ENCODE results near the gene CCDC70.
"Not testable (repeated sequence)": the region's sequence is repeated elsewhere in the genome, so short reads cannot be mapped to it uniquely, and the experiment has no call there.

Gene CCDC70

GRCh38 chr13:51861723-51862300 is at the start of gene CCDC70:
Gene CCDC70 (plus strand): TSS chr13:51861969. CDS start chr13:51865412, 3,443 bp downstream.
- peak; percentile 42 for DNase-seq

DNA sequence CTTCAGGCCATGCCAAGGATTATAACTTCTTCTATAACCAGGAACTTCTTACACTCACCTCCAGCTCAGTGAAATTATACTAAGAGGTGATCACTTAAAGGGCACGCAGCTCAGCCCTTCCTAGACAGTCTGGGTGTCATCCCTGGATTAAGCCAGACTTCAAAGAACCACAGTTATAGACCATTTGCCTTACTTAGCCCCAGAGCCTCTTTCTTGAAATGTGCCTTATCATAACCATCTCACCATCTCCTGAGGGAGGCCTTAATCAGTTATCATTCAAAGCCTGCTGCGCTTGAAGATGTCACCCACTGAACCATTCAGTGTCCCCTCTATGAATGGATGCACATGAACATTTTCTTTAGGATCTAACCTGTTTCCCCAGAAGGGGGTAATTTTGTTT is 47.7 kb upstream of the CCDC70 start:
- DNase-seq = no peak

- peak; percentile 81 for DNase-seq
Observed at GRCh38 chr13:51814825-51815650, 46.7 kb upstream of the CCDC70 start.

GRCh38 chr13:51815848-51816247 is 45.9 kb upstream of the CCDC70 start:
- DNase-seq = no peak

- no peak for DNase-seq
Observed at GRCh38 chr13:51816604-51817249, 45.0 kb upstream of the CCDC70 start.

GRCh38 chr13:51817717-51818116 is 44.1 kb upstream of the CCDC70 start:
- DNase-seq = no peak

DNA sequence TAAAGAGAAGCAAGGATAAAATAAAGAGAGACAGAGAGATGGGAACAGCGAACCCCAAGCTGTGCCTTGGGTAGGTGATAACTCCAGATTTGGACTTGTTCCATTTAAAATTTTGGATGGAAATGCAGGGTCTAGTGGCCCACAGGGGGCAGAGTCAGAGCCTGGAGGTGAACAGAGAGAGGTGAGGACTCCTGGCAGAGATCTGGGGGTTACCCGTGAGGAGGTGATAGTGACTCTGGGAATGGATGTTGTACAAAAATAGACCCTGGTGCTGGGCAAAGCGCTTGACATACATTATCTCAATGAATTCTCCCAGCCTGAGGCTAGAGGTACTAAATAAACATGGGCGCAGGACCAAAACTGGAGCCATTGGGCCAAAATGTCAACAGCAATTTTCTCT is 43.5 kb upstream of the CCDC70 start:
- no peak for DNase-seq

DNA sequence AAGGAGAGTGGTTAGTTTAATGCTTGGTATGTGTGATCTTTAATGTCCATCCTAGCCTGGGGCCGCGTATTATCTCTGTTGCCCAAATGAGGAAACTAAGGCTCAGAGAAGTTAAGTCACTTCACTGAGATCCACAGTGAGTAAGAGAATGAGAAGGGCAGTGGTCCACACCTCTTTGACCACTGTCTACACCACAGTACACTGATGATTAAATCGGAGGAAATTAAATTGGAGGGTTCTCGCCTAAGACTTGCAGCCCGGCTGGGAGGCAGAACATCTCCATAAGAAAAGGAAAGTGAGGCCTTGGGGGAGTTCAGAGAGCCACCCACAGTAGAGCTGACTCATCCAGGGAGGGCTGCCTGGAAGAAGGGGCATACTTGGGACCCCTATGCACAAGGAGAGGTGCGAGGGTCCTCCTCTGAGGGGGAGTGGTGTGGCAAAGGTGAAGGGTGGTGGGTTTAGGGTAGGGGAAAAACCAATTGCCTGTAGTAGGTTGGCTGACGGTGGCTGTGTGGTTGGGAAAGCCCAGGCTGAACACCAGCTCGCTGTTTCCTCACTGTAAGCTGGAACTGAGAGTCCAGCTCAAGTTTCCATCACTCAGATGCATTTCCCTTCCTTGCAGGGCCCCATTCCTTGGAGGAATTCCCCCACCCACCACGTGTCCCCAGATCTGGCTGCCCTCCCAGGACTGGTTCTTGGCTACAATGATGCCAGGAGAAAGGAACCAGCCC is 42.8 kb upstream of the CCDC70 start:
- DNase-seq = peak; percentile 70

GRCh38 chr13:51819544-51819943 is 42.2 kb upstream of the CCDC70 start:
- DNase-seq = no peak

DNA sequence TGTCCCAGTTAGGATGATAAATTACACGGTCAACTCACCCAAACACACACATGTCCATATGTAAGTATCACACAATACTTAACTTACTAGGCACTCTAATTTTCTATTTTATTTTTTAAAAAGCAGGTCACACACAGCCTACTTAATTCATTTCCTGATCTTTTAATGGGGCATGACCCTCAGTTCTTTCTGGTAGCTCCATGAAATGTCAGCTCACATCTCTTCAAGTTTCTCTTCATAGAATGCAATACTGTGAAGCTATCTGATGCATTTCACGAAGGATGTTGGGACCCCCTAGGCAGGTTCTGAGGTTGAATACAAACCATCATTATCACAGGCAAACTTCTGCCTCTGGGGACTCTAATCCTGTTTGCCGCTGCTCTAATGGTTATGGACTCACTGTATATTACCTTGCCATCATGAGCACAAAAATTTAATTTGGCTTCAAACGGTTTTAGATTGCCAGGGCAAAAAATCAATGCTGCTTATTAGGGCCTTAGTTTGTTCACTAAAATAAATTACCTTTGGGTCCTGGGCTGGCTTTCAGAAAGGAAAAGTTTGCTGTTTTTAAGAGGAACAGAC is 41.7 kb upstream of the CCDC70 start:
- no peak for DNase-seq

DNA sequence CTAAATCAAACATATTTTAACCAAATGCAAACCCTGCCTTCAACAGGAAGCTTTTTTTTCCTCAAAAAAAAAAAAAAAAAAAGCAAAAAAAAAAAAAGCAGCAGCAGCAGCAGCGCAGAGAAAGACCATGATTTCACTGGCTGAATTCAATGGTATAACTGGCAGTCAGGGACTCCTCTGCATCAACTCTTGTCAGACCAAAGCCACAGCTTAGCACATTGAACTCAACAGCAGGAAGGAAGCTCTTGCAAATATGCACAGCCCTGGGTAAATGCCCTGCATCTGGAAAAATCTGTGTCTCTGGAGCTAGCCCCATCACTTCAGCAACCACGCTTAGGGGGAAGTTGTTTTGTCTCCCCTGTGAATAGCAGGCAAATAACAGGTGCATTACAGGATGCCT is 40.2 kb upstream of the CCDC70 start:
- no peak for DNase-seq

DNA sequence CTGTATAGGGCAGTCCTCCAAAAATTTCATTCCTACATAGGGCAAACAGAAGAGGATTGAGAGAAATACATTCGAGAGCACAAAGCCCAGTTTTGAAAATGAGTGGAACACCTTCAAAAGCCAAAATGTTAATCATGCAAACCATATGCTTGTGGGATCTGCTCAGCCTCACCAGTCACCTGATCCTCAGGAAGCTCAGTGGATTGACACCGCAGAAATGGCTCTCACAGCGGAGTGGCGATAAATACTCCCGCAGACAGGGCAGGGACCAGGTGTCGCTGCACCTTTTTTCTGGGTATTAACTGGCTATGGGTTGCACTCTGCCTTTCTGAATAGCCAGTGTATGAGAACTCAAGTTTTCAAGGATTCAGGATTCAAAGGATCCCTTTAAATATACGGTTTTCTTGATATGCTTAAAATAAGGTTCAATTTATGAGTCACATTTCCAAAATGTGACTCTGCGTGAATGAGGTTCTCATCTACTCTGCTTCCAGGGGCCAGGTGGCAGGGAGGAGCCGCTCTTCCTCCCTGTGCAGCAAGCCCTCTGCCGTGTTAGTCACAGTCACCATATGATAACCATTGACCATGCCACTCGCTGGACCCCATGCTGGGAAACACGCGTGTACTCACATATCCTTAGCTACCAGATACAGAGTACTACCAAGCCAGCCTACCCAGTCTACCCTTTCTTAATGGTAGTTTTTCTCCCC is 39.5 kb upstream of the CCDC70 start:
- DNase-seq = no peak

DNA sequence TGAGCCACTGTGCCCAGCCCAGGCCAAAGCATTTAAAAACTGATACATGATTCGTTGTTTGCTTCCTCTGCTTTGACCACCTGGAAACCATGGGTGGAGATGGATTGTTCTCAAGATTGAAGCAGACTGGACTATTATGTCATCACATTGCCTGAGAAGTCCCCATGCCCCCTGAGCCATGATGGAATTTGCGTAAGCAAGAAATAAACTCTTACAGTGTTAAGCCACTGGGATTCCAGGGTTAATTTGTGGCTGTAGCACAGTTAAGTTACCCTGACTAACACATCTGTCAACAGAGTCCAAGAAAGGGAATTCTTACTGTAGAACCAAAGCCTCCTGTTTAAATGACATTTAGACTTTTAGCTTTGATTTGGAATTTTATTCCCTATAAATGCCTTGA is 38.4 kb upstream of the CCDC70 start:
- no peak for DNase-seq

GRCh38 chr13:51823863-51824262 is 37.9 kb upstream of the CCDC70 start:
- no peak for DNase-seq

GRCh38 chr13:51824712-51825111 is 37.1 kb upstream of the CCDC70 start:
- DNase-seq = not testable (repeated sequence)

- DNase-seq = no peak
Observed at GRCh38 chr13:51825165-51825592, 36.6 kb upstream of the CCDC70 start.

DNA sequence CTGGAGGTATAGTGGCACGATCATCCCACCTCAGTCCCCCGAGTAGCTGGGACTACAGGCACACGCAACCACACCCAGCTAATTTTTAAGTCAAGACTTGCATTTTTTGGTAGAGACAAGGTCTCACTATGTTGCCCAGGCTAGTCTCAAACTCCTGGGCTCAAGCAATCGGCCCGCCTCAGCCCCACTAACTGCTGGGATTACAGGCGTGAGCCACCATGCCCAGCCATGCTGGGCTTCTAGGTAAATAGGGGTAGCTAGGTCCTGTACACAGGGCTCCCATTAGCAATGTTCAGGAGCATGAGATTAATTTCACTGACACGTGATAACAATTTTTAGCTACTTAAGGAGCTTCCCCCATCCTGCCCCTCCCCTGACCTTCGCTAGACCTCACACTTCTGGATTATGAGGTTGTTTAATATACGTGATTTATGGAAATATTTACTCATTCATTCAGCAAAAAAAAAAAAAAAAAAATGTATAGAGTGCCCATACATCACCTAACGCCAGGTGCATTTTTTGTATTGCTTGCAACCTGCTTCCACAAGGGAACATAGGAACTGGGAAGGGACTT is 36.0 kb upstream of the CCDC70 start:
- DNase-seq = no peak

DNA sequence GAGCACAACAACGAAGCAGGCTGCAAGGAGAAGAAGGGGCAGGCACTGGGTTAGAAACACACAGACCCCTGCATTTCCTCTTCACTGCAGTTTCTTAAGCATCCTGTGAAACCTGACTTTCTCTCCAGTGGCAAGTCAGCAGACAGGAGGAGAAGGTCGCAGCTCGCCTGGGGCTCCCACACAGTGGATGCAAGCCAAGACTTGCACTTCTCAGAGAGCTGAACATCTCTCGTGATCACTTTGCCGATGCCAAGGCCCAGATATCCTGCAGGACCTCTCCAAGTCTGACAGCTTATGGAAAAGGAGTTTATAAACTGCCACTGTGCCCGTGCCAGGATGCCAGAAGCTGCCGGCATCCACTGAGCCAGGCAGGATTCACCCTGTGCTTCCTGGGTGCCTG is 35.2 kb upstream of the CCDC70 start:
- no peak for DNase-seq

GRCh38 chr13:51827254-51827653 is 34.5 kb upstream of the CCDC70 start:
- DNase-seq = no peak

GRCh38 chr13:51828730-51829567 is 32.8 kb upstream of the CCDC70 start:
- no peak for DNase-seq

- DNase-seq = no peak
Observed at GRCh38 chr13:51829568-51829899, 32.2 kb upstream of the CCDC70 start.

All from activated CD4-positive, alpha-beta T cell treated with anti-CD3 and anti-CD28 coated beads for 48 hours (primary cell).